HEK293T (cell line): ENCODE data around the gene RBL2.

Experiments used
- CTCF ChIA-PET: fragments of 350-600 bp; formaldehyde crosslinking; extraction: SDS; loops from one replicate; lab custom pipeline; 2021; ENCODE audit warnings: antibody characterized with exemption, inconsistent platforms; lab: Yijun Ruan, JAX
- POLR2A ChIA-PET: fragments of 350-600 bp; formaldehyde crosslinking; extraction: SDS; loops from one replicate; lab custom pipeline; 2020; ENCODE audit warnings: antibody characterized with exemption, inconsistent platforms; lab: Yijun Ruan, JAX
- DNase-seq: peaks from one replicate; pipeline ENCODE4 v3.0.0; 2012; ENCODE audit warnings: mixed read lengths; ENCODE audit errors: extremely low spot score
- ARNT ChIP-seq: fragments of 450-650 bp; IDR thresholded peaks from 2 replicates; pipeline ENCODE4 v1.6.1; 2017; ENCODE audit warnings: mild to moderate bottlenecking
- BHLHE40 ChIP-seq: fragments of 450-650 bp; IDR thresholded peaks from 2 replicates; pipeline ENCODE4 v1.6.1; 2016; ENCODE audit warnings: mild to moderate bottlenecking, moderate library complexity, borderline replicate concordance
- CTBP1 ChIP-seq: fragments of 450-650 bp; IDR thresholded peaks from 2 replicates; pipeline ENCODE4 v1.6.1; 2016; ENCODE audit warnings: borderline replicate concordance
- ELF4 ChIP-seq: fragments of 450-650 bp; IDR thresholded peaks from 2 replicates; pipeline ENCODE4 v1.6.1; 2017; ENCODE audit warnings: antibody characterized with exemption
- FOXA1 ChIP-seq: fragments of 450-650 bp; IDR thresholded peaks from 2 replicates; pipeline ENCODE4 v1.6.1; 2016; ENCODE audit warnings: mild to moderate bottlenecking
- FOXK2 ChIP-seq: fragments of 450-650 bp; IDR thresholded peaks from 2 replicates; pipeline ENCODE4 v1.6.1; 2016; ENCODE audit warnings: mild to moderate bottlenecking
- FOXM1 ChIP-seq: fragments of 450-650 bp; IDR thresholded peaks from 2 replicates; pipeline ENCODE4 v1.6.1; 2017; ENCODE audit warnings: mild to moderate bottlenecking, borderline replicate concordance
- HDGF ChIP-seq: fragments of 450-650 bp; IDR thresholded peaks from 2 replicates; pipeline ENCODE4 v1.6.1; 2017; ENCODE audit warnings: antibody characterized with exemption, borderline replicate concordance
- L3MBTL2 ChIP-seq: fragments of 450-650 bp; conservative IDR thresholded peaks from 2 replicates; pipeline ENCODE4 v1.6.1; 2016; ENCODE audit warnings: mild to moderate bottlenecking
- LEF1 ChIP-seq: fragments of 450-650 bp; IDR thresholded peaks from 2 replicates; pipeline ENCODE4 v1.6.1; 2017; ENCODE audit warnings: mild to moderate bottlenecking, borderline replicate concordance
- NFRKB ChIP-seq: fragments of 450-650 bp; IDR thresholded peaks from 2 replicates; pipeline ENCODE4 v1.6.1; 2016; ENCODE audit warnings: mild to moderate bottlenecking, moderate library complexity
- SP1 ChIP-seq: fragments of 450-650 bp; IDR thresholded peaks from 2 replicates; pipeline ENCODE4 v1.6.1; 2017
- SUZ12 ChIP-seq: fragments of 450-650 bp; IDR thresholded peaks from 2 replicates; pipeline ENCODE4 v1.6.1; 2016; ENCODE audit warnings: mild to moderate bottlenecking
- TARDBP ChIP-seq: fragments of 450-650 bp; IDR thresholded peaks from 2 replicates; pipeline ENCODE4 v1.6.1; 2016
- ZNF384 ChIP-seq: fragments of 450-650 bp; IDR thresholded peaks from 2 replicates; pipeline ENCODE4 v1.6.1; 2016
- TF ChIP-seq, protein P1 (sequence below): fragments of 450-650 bp; IDR thresholded peaks from 2 replicates; pipeline ENCODE4 v1.6.1; 2016

The RBL2 gene

DNA sequence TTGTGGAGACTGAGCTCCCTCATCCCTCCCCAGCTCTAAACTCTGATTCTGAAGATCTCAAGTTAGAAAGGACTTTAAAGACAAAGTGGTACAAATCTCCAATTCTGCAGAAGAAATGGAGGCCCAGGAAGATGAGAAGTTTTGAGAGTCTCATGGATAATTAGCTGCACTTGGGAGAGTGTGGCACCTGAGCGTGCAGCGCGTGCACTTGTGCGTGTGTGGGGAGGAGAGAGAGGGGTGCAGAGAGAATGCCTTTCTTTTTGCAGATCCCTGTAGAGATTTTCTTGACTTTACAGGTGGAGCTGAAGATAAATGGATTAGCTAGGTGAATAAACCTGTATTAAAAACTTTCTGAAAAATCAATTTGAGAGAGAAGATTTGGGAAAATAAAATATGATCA lies 83.6 kb downstream of the RBL2 start:
- POLR2A ChIA-PET = interaction anchor here (1.5 kb wide), 1 partner anchor 14 kb away, joined by 5 read pairs; the partner anchor contains the start of gene AKTIP
- TF ChIP-seq ARNT (no peak), CTBP1 (no peak), ELF4 (no peak), HDGF (no peak), SP1 (no peak), ZNF384 (no peak), FOXM1 (no peak), TARDBP (no peak), LEF1 (no peak), SUZ12 (no peak)
- TF ChIP-seq, protein P1, sequence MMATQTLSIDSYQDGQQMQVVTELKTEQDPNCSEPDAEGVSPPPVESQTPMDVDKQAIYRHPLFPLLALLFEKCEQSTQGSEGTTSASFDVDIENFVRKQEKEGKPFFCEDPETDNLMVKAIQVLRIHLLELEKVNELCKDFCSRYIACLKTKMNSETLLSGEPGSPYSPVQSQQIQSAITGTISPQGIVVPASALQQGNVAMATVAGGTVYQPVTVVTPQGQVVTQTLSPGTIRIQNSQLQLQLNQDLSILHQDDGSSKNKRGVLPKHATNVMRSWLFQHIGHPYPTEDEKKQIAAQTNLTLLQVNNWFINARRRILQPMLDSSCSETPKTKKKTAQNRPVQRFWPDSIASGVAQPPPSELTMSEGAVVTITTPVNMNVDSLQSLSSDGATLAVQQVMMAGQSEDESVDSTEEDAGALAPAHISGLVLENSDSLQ = no peak
- no peak for DNase-seq
- CTCF ChIA-PET = interaction anchor here (0.6 kb wide), 1 partner anchor 16 kb away, joined by 3 read pairs; no protein-coding TSS in a partner anchor

GRCh38 chr16:53518550-53519416 lies 84.5 kb downstream of the RBL2 start:
- CTCF ChIA-PET = interaction anchor here (1.0 kb wide), 1 partner anchor 9 kb away, joined by 6 read pairs; no protein-coding TSS in a partner anchor
- POLR2A ChIA-PET = no interaction called here
- TF ChIP-seq FOXA1 = no peak
- no peak for TF ChIP-seq NFRKB
- no peak for TF ChIP-seq BHLHE40
- TF ChIP-seq ZNF384 = no peak
- TF ChIP-seq CTBP1 = no peak
- no peak for TF ChIP-seq TARDBP
- no peak for TF ChIP-seq ELF4
- TF ChIP-seq SUZ12 = no peak
- no peak for TF ChIP-seq ARNT
- TF ChIP-seq, protein P1 = no peak
- TF ChIP-seq HDGF = no peak
- no peak for TF ChIP-seq SP1
- no peak for TF ChIP-seq LEF1
- TF ChIP-seq FOXM1 = no peak
- TF ChIP-seq FOXK2 = no peak
- TF ChIP-seq L3MBTL2 = no peak
- no peak for DNase-seq

- ChIA-PET POLR2A (no interaction called here), CTCF (interaction anchor here (1.0 kb wide), 1 partner anchor 9 kb away, joined by 6 read pairs; no protein-coding TSS in a partner anchor)
Observed at GRCh38 chr16:53519417-53520091, 85.3 kb downstream of the RBL2 start.

DNA sequence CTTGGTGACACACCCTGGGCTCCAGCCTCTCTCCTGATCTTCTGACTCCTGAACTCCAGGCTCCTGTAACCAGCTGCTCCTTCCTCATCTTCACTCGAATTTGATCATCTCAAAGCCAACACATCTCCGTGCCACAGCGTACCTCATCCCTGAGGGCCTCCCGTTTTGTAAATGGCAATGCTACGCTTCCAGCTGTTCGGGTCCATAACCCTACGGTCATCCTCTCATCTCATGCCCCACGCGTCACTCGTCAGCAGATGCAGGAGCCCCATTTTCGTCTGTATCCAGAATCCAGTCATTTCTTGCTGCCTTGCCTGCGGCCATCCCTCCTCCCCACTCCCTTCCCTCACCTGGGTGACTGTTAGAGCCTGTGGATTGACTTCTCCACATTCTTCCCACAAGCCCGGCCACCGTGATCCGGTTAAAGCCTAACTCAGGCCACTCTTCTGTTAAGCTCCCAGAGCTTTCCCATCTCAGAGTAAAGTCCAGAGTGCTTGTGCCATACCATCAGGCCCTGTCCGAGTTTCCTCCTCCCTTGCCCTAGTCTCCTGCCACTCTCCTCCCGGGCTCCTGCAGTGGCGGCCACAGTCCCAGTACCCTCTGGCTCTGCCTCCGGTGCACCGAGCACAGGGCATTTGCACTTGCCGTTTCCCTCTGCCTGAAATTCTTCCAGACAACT lies 89.0 kb downstream of the RBL2 start:
- POLR2A ChIA-PET = no interaction called here
- no peak for DNase-seq
- CTCF ChIA-PET = no interaction called here
- TF ChIP-seq TARDBP = no peak
- no peak for TF ChIP-seq FOXK2
- no peak for TF ChIP-seq SUZ12

More at GRCh38 chr16:53519417-53520091, 85.3 kb downstream of the RBL2 start:
- DNase-seq = no peak
- TF ChIP-seq SP1 (no peak), ARNT (no peak), SUZ12 (no peak), FOXA1 (no peak), HDGF (no peak), NFRKB (no peak), LEF1 (no peak), L3MBTL2 (no peak), BHLHE40 (no peak), TARDBP (no peak)

DNA sequence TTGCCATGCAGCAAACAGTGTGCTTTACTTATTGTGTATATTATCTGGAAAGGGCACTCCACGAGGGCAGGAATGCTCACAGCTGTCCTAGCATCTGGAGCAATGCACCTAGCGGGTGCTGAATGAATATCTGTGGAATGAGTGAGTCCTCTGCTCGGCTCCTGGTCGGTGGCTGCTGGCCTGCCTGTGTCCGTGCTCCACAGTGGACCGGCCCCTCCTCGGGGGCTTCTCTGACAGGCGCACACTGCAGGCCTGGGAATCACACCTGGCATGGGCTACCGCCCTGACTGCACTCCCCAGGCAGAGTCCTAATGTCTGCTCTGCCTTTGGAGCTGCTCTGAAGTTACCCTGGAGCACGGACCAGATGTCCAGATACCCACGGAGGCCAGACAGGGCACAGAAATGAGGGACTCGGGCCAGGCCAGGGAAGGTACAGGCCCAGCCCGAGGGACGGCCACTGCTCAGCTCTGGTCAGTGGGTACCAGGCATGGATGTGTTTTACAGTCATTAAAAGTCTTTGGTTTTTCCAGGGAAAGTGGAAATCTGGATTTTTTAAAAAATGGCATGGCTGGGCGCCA lies 89.8 kb downstream of the RBL2 start:
- POLR2A ChIA-PET = no interaction called here

More for the DNA sequence above, 89.8 kb downstream of the RBL2 start:
- CTCF ChIA-PET = no interaction called here
- TF ChIP-seq, protein P1 = no peak
- TF ChIP-seq NFRKB (no peak), CTBP1 (no peak)
- DNase-seq = no peak
